GM19035 (cell line): ENCODE measurements around the gene TIMM44.

ENCODE experiments used
- ATAC-seq: cut with Tn5 transposase; IDR thresholded peaks from one replicate; pipeline ENCODE4 v1.9.1; 2021; ENCODE audit not compliant: unreplicated experiment

TIMM44 gene

DNA sequence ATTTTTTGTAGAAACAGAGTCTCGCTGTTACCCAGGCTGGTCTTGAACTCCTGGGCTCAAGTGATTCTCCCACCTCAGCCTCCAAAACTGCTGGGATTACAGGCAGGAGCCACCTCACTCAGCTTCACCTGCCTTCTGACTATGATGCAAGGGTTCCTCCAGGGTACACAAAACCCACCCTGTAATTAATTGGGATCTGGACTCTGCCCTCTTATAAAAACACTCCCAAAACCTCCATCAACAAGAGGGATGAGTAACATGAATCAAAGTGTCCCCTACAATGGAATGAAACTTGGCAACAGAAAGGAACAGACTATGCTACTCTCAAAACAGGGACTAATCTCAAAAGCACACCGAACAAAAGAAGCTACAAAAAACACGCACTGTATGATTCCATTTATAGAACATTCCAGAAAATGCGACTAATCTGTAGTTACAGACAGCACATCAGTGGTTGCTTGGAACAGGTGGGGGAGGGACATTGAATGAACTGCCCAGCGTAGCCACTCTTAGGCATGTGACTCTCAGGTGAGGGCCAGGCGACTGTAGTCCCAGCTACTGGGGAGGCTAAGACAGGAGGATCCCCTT is 66.1 kb downstream of the TIMM44 start:
- ATAC-seq = no peak
